Uterus (tissue), 2 donors: ENCODE measurements around the gene CD320.

Source experiments
- POLR2A ChIP-seq, 2 donors: fragments of 450-650 bp; IDR thresholded peaks; one replicate each; pipeline ENCODE4 v1.6.1; 2016; ENCODE audit warnings: antibody characterized with exemption in 2 of 2, mild to moderate bottlenecking in 1 of 2, moderate library complexity in 1 of 2
- TF ChIP-seq, protein P1 (sequence below), 4 experiments: fragments of 200-600 bp in 2 of 4; fragments of 450-650 bp in 2 of 4; sonication (generic) in 2 of 4; IDR thresholded peaks; one replicate each; pipeline ENCODE4 v1.5.1; 2016 to 2019; ENCODE audit warnings: antibody characterized with exemption in 4 of 4, mild to moderate bottlenecking in 2 of 4, moderate library complexity in 1 of 4

DNA sequence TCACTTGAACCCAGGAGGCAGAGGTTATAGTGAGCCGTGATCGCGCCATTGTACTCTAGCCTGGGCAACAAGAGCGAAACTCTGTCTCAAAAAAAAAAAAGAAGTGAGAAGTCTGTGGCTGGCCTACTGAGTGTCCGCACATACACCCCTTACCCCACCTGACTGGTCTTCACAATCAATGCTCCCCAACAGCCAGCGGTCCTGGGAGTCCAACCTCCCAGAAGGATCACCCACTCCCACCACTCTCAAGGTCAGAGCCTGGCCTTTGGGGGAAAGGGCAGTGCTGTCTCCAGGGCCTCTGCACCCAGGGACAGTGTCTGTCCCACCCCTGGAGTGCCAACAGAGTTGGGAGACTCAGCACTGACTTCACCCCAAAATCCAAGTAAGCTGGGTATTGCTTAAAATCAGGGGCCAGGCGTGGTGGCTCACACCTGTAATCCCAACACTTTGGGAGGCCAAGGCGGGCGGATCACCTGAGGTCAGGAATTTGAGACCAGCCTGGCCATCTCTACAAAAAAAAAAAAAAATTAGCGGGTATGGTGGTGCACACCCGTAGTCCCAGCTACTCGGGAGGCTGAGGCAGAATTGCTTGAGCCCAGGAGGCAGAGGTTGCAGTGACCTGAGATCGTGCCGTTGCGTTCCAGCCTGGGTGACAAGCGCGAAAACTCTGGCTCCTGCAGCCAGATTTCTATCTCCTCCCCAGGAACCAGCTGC is 2.3 kb upstream of the CD320 start:
- TF ChIP-seq, protein P1, sequence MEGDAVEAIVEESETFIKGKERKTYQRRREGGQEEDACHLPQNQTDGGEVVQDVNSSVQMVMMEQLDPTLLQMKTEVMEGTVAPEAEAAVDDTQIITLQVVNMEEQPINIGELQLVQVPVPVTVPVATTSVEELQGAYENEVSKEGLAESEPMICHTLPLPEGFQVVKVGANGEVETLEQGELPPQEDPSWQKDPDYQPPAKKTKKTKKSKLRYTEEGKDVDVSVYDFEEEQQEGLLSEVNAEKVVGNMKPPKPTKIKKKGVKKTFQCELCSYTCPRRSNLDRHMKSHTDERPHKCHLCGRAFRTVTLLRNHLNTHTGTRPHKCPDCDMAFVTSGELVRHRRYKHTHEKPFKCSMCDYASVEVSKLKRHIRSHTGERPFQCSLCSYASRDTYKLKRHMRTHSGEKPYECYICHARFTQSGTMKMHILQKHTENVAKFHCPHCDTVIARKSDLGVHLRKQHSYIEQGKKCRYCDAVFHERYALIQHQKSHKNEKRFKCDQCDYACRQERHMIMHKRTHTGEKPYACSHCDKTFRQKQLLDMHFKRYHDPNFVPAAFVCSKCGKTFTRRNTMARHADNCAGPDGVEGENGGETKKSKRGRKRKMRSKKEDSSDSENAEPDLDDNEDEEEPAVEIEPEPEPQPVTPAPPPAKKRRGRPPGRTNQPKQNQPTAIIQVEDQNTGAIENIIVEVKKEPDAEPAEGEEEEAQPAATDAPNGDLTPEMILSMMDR (IDR thresholded peaks at IDR 0.05) = no peak
- no peak for TF ChIP-seq POLR2A (IDR thresholded peaks at IDR 0.05)
